Type B pancreatic cell (in vitro differentiated cells): Measurements from ENCODE around the gene PKN2. TPM values are rescaled to one million over a fixed set of nuclear protein-coding genes. Genes with fewer than 3 reads are reported as not detected.
"Not testable (repeated sequence)": the region's sequence is repeated elsewhere in the genome, so short reads cannot be mapped to it uniquely, and the experiment has no call there.

Experiments used
- DNase-seq: peaks from one replicate; pipeline ENCODE4 v3.0.0; 2021; ENCODE audit warnings: mixed read lengths; ENCODE audit not compliant: unreplicated experiment; ENCODE audit errors: extremely low spot score
- H3K27ac Mint-ChIP-seq: 2 replicates; pipeline ENCODE4 v1.8.0; 2021; ENCODE audit warnings: mild to moderate bottlenecking, mixed read lengths
- H3K27me3 Mint-ChIP-seq: 2 replicates; pipeline ENCODE4 v1.8.0; 2021; ENCODE audit warnings: mixed read lengths
- H3K36me3 Mint-ChIP-seq: 2 replicates; pipeline ENCODE4 v1.8.0; 2021; ENCODE audit warnings: mixed read lengths
- H3K4me1 Mint-ChIP-seq: one replicate; pipeline ENCODE4 v1.8.0; 2021; ENCODE audit warnings: mixed read lengths; ENCODE audit not compliant: unreplicated experiment
- H3K4me3 Mint-ChIP-seq: 2 replicates; pipeline ENCODE4 v1.8.0; 2021; ENCODE audit warnings: mild to moderate bottlenecking, mixed read lengths
- H3K9me3 Mint-ChIP-seq: 2 replicates; pipeline ENCODE4 v1.8.0; 2021; ENCODE audit warnings: mixed read lengths
- total RNA-seq: library from RNA; stranded (reverse); gene quantifications from 2 replicates; pipeline ENCODE4 v1.2.1, GENCODE V29; 2021; ENCODE audit warnings: low replicate concordance
- TF ChIP-seq, protein P1 (sequence below): fragments of 200-600 bp; sonication (generic); conservative IDR thresholded peaks from 2 replicates; pipeline ENCODE4 v1.5.0; 2021; ENCODE audit warnings: antibody characterized with exemption, mild to moderate bottlenecking

PKN2 gene
- total RNA-seq, 1 donor from 2014 or later = 56.0 TPM

DNA sequence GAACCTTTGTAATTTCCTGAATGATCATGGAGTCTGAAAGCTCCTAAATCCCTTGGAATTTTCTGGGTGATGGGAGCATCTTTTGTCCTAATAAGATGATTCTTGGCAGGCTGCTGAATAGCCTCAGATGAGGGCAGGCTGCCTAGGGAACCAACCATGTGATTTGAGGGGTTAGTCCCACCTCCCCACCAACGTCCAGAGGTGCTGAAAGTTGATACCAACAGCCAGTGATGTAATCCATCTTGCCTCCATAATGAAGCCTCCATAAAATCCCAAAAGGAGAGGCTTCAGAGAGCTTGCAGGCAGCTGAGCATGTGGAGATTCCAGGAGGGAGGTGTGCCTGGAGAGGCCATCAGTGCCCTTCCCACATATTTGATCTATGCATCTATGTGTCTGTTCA, 163.6 kb downstream of the PKN2 start:
- Mint-ChIP-seq H3K27ac (no peak overlapping the region), H3K4me1 (no peaks in the 10 kb centered on the region), H3K9me3 (no peaks in the 10 kb centered on the region), H3K4me3 (no peak overlapping the region), H3K27me3 (no peaks in the 10 kb centered on the region), H3K36me3 (peaks cover 8% of the 10 kb centered on the region)
- TF ChIP-seq, protein P1, sequence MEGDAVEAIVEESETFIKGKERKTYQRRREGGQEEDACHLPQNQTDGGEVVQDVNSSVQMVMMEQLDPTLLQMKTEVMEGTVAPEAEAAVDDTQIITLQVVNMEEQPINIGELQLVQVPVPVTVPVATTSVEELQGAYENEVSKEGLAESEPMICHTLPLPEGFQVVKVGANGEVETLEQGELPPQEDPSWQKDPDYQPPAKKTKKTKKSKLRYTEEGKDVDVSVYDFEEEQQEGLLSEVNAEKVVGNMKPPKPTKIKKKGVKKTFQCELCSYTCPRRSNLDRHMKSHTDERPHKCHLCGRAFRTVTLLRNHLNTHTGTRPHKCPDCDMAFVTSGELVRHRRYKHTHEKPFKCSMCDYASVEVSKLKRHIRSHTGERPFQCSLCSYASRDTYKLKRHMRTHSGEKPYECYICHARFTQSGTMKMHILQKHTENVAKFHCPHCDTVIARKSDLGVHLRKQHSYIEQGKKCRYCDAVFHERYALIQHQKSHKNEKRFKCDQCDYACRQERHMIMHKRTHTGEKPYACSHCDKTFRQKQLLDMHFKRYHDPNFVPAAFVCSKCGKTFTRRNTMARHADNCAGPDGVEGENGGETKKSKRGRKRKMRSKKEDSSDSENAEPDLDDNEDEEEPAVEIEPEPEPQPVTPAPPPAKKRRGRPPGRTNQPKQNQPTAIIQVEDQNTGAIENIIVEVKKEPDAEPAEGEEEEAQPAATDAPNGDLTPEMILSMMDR = no peak
- no peak for DNase-seq

DNA sequence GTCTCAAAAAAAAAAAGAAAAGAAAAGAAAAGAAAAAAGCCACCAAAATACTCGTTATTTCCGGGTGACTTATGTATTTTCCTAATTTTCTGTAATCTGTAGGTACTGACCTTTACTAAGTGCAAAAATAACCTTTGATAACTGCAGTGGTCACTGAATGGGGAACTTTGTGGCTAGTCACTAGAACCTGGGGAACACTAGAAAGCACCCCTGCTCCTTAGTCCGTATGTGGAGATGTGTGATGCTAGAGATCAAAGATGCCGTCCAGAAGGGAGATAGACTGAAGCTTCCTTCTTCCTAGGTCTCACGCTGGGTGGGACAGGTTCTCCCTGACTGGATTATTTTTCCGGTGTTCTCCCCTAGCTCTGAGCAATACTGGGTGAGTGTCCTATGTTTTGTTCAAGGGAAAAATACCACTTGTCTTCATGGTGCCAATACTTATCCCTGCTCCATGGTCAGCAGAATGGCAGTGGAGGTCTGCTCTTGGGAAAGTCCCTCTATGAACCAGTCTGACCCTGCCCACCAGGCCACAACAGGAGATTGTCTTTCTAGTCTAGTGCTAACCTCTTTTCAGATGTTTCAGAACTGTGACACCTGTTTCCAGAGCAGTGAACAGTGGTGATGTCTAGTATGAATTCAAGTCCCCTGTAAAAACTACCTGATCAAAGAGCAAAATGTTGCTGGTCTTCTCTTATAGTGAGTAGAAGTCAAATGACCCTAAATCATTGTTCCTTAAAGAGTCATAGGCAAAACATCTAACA, 167.4 kb downstream of the PKN2 start:
- Mint-ChIP-seq H3K27ac (no peak overlapping the region), H3K4me3 (no peak overlapping the region), H3K36me3 (peaks cover 12% of the 10 kb centered on the region), H3K9me3 (no peaks in the 10 kb centered on the region), H3K27me3 (no peaks in the 10 kb centered on the region), H3K4me1 (no peaks in the 10 kb centered on the region)
- TF ChIP-seq, protein P1 = no peak
- DNase-seq = no peak

DNA sequence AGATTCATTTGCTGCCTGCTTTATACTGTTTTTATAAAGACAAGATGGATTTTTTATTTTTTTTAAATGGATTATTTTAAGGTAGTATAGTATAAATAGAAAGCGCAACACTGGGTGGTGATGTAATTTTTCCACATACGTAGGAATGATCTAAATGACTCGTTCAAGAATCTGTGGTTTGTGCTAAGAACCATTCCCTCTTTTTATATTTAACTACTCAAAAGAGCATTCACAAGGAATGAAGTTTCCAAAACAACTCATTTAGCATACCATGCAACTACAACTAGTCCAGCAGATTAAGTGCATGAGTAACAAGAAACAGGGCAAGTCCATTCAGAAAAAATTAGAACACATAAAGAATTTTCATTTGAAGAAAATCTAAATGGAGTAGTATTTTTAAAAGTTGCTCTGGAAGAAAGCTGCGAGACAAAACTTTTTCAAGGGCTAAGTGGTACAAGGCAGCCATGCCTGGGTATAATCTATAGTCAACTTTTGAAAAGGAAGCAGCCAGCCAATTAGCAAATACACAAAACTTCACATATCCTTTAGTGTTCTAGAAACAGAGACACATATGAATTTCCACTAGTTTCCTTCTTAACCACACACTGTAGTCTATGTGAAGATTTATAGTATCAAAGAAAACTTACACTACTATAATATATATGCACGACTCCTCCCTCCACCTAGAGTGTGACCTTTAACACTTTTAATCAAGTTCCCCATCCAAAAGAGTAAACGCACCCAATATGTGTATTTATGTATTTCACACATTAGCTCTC, 183.9 kb downstream of the PKN2 start:
- DNase-seq = no peak
- no peak overlapping the region for H3K4me3 Mint-ChIP-seq
- TF ChIP-seq, protein P1 = no peak
- H3K27ac Mint-ChIP-seq = no peak overlapping the region
- peaks cover 7% of the 10 kb centered on the region for H3K36me3 Mint-ChIP-seq
- peaks cover 5% of the 10 kb centered on the region for H3K4me1 Mint-ChIP-seq
- no peaks in the 10 kb centered on the region for H3K27me3 Mint-ChIP-seq
- H3K9me3 Mint-ChIP-seq = no peaks in the 10 kb centered on the region

DNA sequence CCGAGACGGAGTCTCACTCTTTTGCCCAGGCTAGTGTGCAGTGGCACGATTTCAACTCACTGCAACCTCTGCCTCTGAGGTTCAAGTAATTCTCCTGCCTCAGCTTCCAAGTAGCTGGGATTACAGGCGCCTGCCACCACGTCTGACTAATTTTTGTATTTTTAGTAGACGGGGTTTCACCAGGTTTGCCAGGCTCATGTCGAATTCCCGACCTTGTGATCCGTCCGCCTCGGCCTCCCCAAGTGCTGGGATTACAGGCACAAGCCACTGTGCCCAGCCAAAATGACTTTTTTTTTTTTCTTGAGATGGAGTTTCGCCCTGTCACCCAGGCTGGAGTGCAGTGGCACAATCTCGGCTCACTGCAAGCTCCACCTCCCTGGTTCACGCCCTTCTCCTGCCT, 185.6 kb downstream of the PKN2 start:
- not testable (repeated sequence) for DNase-seq, H3K9me3 Mint-ChIP-seq, H3K4me3 Mint-ChIP-seq, H3K4me1 Mint-ChIP-seq, H3K27ac Mint-ChIP-seq, H3K27me3 Mint-ChIP-seq
- peaks cover 10% of the 10 kb centered on the region for H3K36me3 Mint-ChIP-seq

DNA sequence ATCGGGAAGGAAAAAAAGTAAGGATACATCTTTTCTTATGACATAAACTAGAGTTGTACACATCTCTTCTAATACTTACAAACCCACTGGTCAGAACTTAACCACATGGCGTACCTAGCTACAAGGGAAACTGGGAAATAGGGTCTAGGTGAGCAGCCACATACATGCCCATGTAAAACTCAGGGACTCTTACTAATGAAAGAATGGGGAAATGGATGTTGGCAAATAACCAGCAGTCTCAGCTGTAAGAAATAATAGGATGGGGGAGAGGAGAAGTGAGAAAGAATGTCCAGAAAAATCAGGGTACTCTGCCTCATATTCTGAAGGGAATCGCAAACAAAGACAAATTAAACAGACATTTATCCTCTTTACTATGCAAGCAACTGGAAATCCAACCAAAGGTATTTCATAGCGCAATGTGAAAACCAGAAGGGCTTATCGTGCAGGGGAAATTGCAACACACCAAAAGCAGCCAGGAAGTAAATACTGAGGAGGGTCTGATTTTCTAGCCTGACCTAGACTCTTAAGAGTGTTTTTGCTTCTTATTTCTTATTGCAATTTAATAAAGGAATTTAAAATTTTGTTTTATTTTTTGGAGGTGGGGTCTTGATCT, 189.8 kb downstream of the PKN2 start:
- no peaks in the 10 kb centered on the region for H3K9me3 Mint-ChIP-seq
- H3K27me3 Mint-ChIP-seq = no peaks in the 10 kb centered on the region
- no peak overlapping the region for H3K27ac Mint-ChIP-seq
- TF ChIP-seq, protein P1 = no peak
- H3K4me3 Mint-ChIP-seq = no peak overlapping the region
- peaks cover 14% of the 10 kb centered on the region for H3K4me1 Mint-ChIP-seq
- DNase-seq = no peak
- H3K36me3 Mint-ChIP-seq = peaks cover 10% of the 10 kb centered on the region

DNA sequence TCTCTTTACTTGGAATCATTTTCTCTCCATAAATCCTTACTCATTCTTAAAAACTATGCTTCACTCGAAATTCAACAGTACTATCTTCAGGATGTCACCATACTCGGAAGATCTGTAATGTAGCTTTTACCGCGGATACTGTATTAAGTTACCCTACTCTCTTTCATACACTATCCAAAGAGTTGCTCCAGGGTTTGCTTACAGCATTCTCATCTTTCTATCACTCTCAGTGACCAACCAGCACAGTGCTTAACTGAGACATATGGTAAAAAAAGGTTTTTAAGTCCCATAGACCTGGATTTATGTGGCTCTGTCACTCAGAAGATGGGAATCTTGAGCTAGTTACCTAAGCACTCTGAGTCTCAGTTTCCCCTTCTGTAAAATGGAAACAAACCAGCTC, 191.5 kb downstream of the PKN2 start:
- TF ChIP-seq, protein P1 = no peak
- Mint-ChIP-seq H3K27me3 (no peaks in the 10 kb centered on the region), H3K4me3 (no peak overlapping the region), H3K27ac (no peak overlapping the region), H3K4me1 (peaks cover 14% of the 10 kb centered on the region), H3K9me3 (no peaks in the 10 kb centered on the region), H3K36me3 (peaks cover 10% of the 10 kb centered on the region)
- no peak for DNase-seq
